Prostate gland (tissue), 1 donor: Measurements from ENCODE around the gene SNAPC4.

Experiments
- POLR2A ChIP-seq: fragments of 450-650 bp; IDR thresholded peaks from one replicate; pipeline ENCODE4 v1.6.1; 2016; ENCODE audit warnings: antibody characterized with exemption, mild to moderate bottlenecking
- POLR2AphosphoS5 ChIP-seq: sonication (generic); formaldehyde crosslinking; IDR thresholded peaks from one replicate; pipeline ENCODE4 v1.6.1; 2017; ENCODE audit warnings: antibody characterized with exemption

DNA sequence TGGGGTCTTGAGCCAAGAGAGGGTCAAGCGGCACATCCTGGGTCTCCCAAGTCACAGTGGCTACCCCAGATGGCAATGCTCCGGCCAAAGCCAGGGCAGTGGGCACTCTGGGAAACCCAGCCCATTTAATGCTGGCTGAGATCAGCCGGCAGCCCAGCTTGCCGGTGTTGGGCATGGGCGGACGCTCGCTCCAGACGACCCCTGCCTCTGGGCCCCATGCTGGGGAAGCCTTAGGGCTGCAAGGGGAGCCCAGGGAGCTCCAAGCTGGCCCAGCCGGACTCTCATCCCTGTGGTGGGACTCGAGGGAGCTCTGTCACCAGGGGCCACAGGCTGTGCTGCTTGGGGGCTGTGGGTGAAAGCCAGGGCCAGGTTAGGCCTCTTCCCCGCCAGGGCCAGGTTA is 20.6 kb downstream of the SNAPC4 start:
- TF ChIP-seq POLR2AphosphoS5 (no peak), POLR2A (no peak)
